PFSK-1 (cell line): ENCODE results near the gene GLIPR2.

ENCODE experiments used
- FOXP2 ChIP-seq: optimal IDR thresholded peaks from 2 replicates; pipeline ENCODE3; 2011; ENCODE audit warnings: borderline replicate concordance, control low read depth, inconsistent platforms; ENCODE audit not compliant: insufficient read depth; ENCODE audit errors: extremely low read length, extremely low read depth
- POLR2AphosphoS5 ChIP-seq: IDR thresholded peaks from 2 replicates; pipeline ENCODE4 v1.6.1; 2012; ENCODE audit warnings: low read depth, mild to moderate bottlenecking, control low read depth, low read length, moderate library complexity
- SIN3A ChIP-seq: IDR thresholded peaks from 2 replicates; pipeline ENCODE4 v1.6.1; 2012; ENCODE audit warnings: mild to moderate bottlenecking, low read length, moderate library complexity, borderline replicate concordance; ENCODE audit not compliant: insufficient read depth
- TAF1 ChIP-seq: IDR thresholded peaks from 2 replicates; pipeline ENCODE4 v1.6.1; 2012; ENCODE audit warnings: low read length, control low read depth, borderline replicate concordance; ENCODE audit not compliant: insufficient read depth
- TF ChIP-seq, protein P1 (sequence below), 2 experiments: IDR thresholded peaks; 2 replicates each; pipeline versions ENCODE4 v1.6.1 to v1.8.0; 2011 to 2012; ENCODE audit warnings: low read depth in 2 of 2, low read length in 2 of 2, control low read depth in 1 of 2, inconsistent platforms in 1 of 2, mild to moderate bottlenecking in 1 of 2, moderate library complexity in 1 of 2; ENCODE audit not compliant: insufficient read depth in 1 of 2

GLIPR2 gene

DNA sequence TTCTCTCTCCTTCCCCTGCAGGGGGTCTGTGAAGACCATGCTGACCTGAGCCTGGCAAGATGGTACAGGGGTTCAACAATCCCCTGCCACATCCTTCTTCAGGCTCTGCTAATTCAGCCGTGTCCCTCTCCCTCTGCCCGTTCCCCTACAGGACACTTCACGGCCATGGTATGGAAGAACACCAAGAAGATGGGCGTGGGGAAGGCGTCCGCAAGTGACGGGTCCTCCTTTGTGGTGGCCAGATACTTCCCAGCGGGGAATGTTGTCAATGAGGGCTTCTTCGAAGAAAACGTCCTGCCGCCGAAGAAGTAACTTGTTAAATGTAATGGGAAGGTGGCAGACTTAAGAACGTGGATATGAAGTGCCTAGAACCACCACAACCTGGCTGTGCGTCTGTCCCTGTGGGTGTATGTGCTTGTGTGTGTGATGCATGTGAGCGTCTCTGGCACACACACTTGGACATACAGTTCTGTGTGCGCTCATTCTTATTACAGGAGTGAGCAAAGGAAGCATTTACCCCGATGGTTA lies 25.7 kb downstream of the GLIPR2 start:
- TF ChIP-seq, protein P1, sequence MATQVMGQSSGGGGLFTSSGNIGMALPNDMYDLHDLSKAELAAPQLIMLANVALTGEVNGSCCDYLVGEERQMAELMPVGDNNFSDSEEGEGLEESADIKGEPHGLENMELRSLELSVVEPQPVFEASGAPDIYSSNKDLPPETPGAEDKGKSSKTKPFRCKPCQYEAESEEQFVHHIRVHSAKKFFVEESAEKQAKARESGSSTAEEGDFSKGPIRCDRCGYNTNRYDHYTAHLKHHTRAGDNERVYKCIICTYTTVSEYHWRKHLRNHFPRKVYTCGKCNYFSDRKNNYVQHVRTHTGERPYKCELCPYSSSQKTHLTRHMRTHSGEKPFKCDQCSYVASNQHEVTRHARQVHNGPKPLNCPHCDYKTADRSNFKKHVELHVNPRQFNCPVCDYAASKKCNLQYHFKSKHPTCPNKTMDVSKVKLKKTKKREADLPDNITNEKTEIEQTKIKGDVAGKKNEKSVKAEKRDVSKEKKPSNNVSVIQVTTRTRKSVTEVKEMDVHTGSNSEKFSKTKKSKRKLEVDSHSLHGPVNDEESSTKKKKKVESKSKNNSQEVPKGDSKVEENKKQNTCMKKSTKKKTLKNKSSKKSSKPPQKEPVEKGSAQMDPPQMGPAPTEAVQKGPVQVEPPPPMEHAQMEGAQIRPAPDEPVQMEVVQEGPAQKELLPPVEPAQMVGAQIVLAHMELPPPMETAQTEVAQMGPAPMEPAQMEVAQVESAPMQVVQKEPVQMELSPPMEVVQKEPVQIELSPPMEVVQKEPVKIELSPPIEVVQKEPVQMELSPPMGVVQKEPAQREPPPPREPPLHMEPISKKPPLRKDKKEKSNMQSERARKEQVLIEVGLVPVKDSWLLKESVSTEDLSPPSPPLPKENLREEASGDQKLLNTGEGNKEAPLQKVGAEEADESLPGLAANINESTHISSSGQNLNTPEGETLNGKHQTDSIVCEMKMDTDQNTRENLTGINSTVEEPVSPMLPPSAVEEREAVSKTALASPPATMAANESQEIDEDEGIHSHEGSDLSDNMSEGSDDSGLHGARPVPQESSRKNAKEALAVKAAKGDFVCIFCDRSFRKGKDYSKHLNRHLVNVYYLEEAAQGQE (IDR thresholded peaks at IDR 0.05; ENCODE audit: insufficient read depth in 1 of 2, low read depth in 2 of 2, low read length in 2 of 2): no peak
- TF ChIP-seq TAF1 (no peak), SIN3A (no peak), FOXP2 (no peak), POLR2AphosphoS5 (no peak)

DNA sequence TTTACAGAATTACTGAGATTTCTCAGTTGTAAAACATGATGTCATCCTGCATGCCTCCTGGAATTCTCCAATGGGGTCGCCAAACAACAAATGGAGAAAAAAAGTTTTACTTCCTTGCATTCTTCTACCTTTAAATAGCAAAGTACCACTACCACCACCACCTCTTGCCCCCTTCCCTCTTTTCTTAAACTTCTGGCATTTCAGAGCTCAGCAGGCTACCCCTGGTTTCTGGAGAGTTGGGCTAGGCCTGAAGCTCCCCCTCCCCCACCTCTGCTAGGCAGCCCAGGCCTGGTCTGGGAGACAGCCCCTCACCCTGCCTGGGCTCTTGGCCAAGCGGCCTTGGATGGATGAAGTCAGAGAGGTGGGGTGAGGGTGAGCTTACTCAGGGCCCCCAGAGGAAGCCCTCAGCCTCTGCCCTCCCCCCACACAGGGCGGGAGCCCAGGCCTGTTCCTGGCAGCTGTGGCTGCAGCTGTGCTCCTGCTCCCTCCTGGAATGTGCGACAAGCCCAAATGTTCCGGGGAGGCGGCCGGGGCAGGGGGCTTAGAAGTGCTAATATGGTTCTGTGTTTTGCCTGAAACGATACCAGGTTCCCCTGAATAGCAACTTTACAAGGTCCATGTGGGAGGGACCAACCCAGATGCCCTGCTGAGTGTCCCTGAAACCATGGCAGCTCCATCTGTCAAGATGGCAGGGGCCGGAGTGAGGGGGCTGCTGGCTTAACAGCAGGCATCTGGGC lies 26.7 kb downstream of the GLIPR2 start:
- no peak for TF ChIP-seq FOXP2
- no peak for TF ChIP-seq SIN3A
- TF ChIP-seq, protein P1 (IDR thresholded peaks at IDR 0.05; ENCODE audit: insufficient read depth in 1 of 2, low read depth in 2 of 2, low read length in 2 of 2): no peak
- no peak for TF ChIP-seq POLR2AphosphoS5
- TF ChIP-seq TAF1: no peak

DNA sequence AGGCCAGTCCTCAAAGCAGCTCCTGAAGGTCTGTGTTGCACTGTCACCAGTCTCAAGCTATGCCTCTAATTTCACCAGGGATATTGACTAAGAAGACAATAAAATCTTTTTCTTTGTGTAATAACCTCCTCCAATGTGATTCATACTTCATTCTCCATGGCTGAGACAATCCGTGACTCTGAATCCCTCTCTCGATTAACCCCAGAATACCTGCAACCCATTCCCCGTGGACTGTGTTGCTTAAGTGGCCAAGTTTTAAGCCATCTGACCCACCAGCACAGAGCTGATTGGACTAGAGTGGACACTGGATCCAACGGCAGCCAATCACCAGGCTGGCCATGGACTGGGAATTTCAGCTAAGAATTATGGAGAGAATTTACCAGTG lies 27.2 kb downstream of the GLIPR2 start:
- TF ChIP-seq SIN3A (no peak), POLR2AphosphoS5 (no peak), FOXP2 (no peak), TAF1 (no peak)
- TF ChIP-seq, protein P1 (IDR thresholded peaks at IDR 0.05; ENCODE audit: insufficient read depth in 1 of 2, low read depth in 2 of 2, low read length in 2 of 2): no peak

DNA sequence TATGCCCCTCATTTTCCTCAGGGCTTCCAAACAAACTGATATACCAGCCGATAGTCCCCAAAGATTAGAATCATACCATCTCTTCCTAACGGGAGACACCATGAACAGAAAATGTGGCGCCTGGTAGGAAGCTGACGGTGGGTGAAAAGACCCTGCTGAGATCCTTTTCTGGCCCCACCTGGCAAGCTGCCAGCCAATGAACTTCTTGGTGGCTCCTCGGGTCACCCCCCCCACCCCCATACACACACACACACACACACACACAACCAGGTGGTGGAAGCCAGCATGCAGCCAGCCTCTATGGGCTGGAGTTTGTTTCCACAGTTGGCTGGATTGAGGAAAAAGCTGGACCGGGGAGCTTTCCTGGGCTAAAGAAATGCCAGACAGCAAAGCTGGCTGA lies 27.8 kb downstream of the GLIPR2 start:
- TF ChIP-seq SIN3A: no peak
- TF ChIP-seq TAF1: no peak
- TF ChIP-seq, protein P1 (IDR thresholded peaks at IDR 0.05; ENCODE audit: insufficient read depth in 1 of 2, low read depth in 2 of 2, low read length in 2 of 2): no peak
- no peak for TF ChIP-seq POLR2AphosphoS5
- TF ChIP-seq FOXP2: no peak
